Measurements from ENCODE around the gene ARHGAP28. TPM values are rescaled to one million over a fixed set of nuclear protein-coding genes. Genes with fewer than 3 reads are reported as not detected.

ARHGAP28 gene
- total RNA-seq, 1 donor from 2014 or later, result 2.2 TPM

GRCh38 chr18:6885992-6886796, 156.7 kb downstream of the ARHGAP28 start:
- peak; percentile 6 for DNase-seq (ENCODE audit: low read depth)
- TF ChIP-seq, protein P1, sequence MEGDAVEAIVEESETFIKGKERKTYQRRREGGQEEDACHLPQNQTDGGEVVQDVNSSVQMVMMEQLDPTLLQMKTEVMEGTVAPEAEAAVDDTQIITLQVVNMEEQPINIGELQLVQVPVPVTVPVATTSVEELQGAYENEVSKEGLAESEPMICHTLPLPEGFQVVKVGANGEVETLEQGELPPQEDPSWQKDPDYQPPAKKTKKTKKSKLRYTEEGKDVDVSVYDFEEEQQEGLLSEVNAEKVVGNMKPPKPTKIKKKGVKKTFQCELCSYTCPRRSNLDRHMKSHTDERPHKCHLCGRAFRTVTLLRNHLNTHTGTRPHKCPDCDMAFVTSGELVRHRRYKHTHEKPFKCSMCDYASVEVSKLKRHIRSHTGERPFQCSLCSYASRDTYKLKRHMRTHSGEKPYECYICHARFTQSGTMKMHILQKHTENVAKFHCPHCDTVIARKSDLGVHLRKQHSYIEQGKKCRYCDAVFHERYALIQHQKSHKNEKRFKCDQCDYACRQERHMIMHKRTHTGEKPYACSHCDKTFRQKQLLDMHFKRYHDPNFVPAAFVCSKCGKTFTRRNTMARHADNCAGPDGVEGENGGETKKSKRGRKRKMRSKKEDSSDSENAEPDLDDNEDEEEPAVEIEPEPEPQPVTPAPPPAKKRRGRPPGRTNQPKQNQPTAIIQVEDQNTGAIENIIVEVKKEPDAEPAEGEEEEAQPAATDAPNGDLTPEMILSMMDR (conservative IDR thresholded peaks at IDR 0.05; ENCODE audit: low read depth, low read length), result peak; percentile 76
- no peak overlapping the region for H3K4me3 ChIP-seq (ENCODE audit: low read depth, low read length)

- TF ChIP-seq, protein P1 (conservative IDR thresholded peaks at IDR 0.05; ENCODE audit: low read depth, low read length), result no peak
- no peak overlapping the region for H3K4me3 ChIP-seq (ENCODE audit: low read depth, low read length)
- no peak for DNase-seq (ENCODE audit: low read depth)
Observed at GRCh38 chr18:6886797-6887330, 157.3 kb downstream of the ARHGAP28 start.

- DNase-seq (ENCODE audit: low read depth), result no peak
- TF ChIP-seq, protein P1 (conservative IDR thresholded peaks at IDR 0.05; ENCODE audit: low read depth, low read length), result no peak
Observed at GRCh38 chr18:6891788-6892187, 162.3 kb downstream of the ARHGAP28 start.

DNA sequence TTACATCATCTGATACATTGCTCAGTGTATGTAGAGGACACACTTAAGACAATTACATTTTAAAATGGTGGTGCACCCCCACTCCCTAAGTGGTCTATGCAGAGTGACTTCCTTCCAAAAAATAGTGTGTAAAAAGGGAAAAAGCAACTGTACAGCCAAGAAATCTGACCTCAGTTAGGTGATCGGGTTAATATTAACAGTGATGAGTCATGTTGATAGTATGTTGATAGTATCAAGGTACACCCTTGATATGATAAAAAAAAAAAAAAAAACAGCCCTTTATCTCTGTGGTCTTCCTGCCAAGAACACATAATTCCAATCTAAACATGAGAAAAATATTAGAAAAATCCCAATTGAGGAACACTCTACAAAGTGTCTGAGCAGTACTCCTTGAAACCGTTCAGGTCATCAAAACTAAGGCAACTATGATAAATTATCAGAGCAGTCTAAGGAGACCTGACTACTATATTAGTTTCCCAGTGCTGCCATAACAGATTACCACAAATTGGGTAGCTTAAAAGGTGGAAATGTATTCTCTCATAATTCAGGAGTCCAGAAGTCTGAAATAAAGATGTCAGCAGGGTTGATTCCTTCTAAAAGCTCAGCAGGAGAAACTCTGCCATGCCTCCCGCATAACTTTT, 171.9 kb downstream of the ARHGAP28 start:
- H3K4me3 ChIP-seq (ENCODE audit: low read depth, low read length), result no peak overlapping the region
- no peak for DNase-seq (ENCODE audit: low read depth)
- TF ChIP-seq, protein P1 (conservative IDR thresholded peaks at IDR 0.05; ENCODE audit: low read depth, low read length), result no peak

More at GRCh38 chr18:6891788-6892187, 162.3 kb downstream of the ARHGAP28 start:
- no peak overlapping the region for H3K4me3 ChIP-seq (ENCODE audit: low read depth, low read length)

GRCh38 chr18:6917072-6917471, 187.6 kb downstream of the ARHGAP28 start:
- TF ChIP-seq, protein P1 (conservative IDR thresholded peaks at IDR 0.05; ENCODE audit: low read depth, low read length), result no peak
- peak; percentile 68 for DNase-seq (ENCODE audit: low read depth)
- H3K4me3 ChIP-seq (ENCODE audit: low read depth, low read length), result no peak overlapping the region

DNA sequence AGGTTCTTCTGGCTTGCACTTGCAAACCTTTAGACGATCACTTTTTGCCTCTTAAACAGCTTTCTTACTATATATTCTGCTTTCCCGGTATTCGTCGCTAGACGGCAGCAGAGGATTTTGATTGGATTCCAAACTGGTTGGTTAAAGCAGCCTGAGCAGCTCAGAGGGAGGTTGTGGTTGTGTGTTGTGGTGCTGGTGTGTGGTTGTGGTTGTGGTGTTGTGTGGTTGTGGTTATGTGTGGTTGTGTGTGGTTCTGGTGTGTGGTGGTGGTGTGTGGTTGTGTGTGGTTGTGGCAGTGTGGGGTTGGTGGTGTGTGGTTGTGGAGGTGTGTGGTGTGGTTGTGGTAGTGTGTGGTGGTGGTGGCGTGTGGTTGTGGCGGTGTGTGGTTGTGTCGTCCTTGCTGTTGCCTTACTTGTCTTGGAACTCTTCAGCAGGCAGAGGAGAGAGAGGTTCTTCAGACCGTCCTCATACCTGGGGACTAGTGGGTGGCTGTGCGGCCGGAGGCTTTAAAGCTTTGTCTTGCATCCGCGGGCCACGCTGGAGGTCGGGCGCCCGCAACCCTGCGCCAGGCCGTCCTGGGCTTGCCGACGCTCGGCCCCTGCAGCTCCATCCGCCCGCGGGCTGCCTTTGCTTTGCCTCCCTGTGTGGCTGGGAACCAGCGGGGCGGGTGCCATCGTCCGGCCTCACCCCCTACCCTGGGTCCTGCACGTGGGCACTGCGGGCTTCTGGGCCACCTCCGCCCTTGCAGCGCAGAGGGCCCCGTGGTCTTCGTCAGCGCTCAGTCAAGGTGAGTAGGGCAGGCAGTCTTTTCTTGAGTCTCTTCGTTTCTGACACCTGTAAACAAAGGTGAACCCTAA, 190.8 kb downstream of the ARHGAP28 start:
- no peak overlapping the region for H3K4me3 ChIP-seq (ENCODE audit: low read depth, low read length)
- TF ChIP-seq, protein P1 (conservative IDR thresholded peaks at IDR 0.05; ENCODE audit: low read depth, low read length), result peak; percentile 89
- DNase-seq (ENCODE audit: low read depth), result peak; percentile 29
